Jurkat, Clone E6-1 (cell line): Measurements from ENCODE around the gene SCAMP1.

Source experiments
- DNase-seq: peaks from one replicate; pipeline ENCODE4 v3.0.0-alpha.2; 2011; ENCODE audit warnings: low read depth, low spot score
- H3K4me3 ChIP-seq: 2 replicates; pipeline ENCODE4 v1.5.1; 2011; ENCODE audit warnings: mild to moderate bottlenecking, low read length, control low read depth, moderate library complexity

SCAMP1 gene

DNA sequence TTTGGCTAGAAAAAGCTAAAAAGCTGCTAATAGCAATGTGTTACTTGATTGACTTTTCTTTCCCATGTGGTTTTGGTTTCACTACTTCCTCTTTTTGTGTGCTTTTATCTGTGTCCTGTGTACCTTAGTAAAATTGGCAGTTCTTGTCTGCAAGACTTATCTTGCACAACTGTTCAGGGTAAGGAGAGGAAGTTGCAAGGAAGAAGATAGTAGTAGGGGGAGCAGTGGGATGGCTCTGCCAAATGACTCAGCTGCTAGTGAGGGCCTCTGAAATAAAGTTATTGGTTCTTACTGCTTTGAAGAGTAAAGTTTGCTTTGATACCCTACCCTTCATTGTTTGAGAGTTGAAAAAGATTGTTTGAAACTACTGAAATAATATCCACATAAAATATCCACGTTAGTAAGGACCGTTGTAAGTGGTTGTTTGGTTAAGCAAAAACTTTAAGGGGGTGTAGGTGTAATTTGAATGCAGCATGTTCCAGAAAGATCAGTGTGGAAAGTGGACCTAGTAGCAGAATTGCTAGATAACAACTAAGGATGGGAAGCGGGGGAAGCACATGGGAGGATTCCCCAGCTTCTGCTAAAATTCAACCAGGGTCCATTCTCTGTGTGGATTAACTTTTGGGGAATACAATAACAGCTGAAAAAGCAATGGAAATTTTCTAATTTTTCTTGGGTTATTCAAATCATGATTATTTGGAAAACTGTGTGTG, 123.5 kb downstream of the SCAMP1 start:
- no peak overlapping the region for H3K4me3 ChIP-seq
- peak; percentile 87 for DNase-seq

- H3K4me3 ChIP-seq: no peak overlapping the region
- DNase-seq: no peak
These were observed 125.8 kb downstream of the SCAMP1 start for GRCh38 chr5:78486218-78486617.

DNA sequence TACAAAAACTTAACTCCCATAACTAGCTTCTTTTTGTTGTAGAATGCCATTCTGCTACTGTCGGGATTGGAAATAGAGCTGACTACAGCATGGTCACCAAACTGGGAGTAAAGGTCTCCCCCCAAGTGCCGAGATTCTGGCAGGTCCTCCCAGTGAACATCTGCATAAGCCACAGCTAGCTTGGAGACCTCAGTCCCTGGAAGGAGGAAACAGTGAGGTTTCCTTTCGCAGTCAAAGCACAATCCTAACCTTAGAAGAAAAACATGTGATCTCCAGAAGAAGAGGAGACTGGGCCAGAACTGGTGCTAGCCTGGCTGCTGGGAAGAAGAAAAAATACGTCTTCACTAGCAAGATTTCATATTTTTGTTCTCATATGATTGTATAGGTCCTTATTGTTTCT, 127.4 kb downstream of the SCAMP1 start:
- H3K4me3 ChIP-seq: no peak overlapping the region
- DNase-seq: no peak

GRCh38 chr5:78490709-78491485, 130.5 kb downstream of the SCAMP1 start:
- H3K4me3 ChIP-seq: no peak overlapping the region
- no peak for DNase-seq

GRCh38 chr5:78492224-78492623, 131.8 kb downstream of the SCAMP1 start:
- H3K4me3 ChIP-seq: no peak overlapping the region
- no peak for DNase-seq

DNA sequence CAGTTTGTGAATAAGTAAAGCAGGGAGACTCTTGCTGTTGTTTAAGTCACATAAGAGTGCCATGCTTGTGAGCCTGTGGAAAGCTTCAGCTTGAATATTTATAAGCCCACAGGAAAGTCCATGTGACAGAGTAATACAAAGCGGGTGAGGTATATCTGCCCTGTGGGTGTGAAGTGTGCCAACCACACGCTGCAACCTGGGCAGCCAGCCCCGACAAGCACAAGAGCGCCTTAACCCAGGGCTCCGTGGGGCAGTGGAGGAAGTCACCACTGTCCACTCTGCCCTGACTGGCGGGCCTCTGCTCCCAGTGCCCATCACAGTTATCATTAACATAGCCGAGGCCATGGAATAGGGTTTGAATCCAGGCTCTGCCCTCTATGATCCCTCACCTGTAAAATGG, 132.2 kb downstream of the SCAMP1 start:
- no peak for DNase-seq
- H3K4me3 ChIP-seq: no peak overlapping the region

- no peak for DNase-seq
- no peak overlapping the region for H3K4me3 ChIP-seq
These were observed 135.4 kb downstream of the SCAMP1 start for GRCh38 chr5:78495800-78496199.

DNA sequence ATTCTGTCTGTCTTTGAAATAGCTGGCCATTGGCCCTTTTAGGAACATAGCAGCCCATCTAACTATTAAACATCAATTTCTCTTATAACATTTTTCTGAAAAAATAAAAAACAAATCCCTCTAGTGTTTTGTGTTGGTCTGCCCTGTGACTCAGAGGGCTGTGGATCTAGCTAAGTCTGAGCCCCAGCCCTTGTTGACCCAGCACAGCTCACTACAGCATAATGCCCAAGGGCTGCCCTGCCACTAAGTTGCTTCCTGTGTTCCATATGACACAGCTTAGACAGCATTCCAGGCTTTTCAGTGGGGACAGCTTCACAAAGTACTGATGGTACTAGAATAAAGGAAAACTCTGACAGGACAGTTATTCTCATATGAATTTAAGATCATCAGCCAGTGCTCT, 136.0 kb downstream of the SCAMP1 start:
- H3K4me3 ChIP-seq: no peak overlapping the region
- no peak for DNase-seq

- H3K4me3 ChIP-seq: no peak overlapping the region
- DNase-seq: no peak
These were observed 137.4 kb downstream of the SCAMP1 start for GRCh38 chr5:78497573-78498533.

DNA sequence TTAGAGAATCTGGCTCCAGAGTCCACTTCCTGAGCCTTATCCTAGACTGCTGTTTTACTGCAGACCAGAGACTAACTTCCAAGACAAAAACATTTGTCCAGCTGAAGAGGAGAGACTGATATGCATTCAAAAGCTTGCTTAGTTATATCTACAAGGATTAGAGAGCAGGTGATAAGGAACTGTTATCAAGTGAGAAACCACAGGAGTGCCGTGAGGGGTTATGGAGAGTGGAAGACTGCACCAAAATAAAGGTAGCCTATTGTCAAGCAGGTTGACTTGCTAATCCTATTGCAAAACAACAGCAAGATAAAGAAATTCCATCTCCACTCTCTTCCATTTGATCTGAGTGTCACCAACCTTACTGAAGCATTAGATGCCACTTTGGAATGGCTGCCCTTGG, 139.1 kb downstream of the SCAMP1 start:
- DNase-seq: no peak
- no peak overlapping the region for H3K4me3 ChIP-seq

GRCh38 chr5:78500028-78500427, 139.6 kb downstream of the SCAMP1 start:
- no peak for DNase-seq

DNA sequence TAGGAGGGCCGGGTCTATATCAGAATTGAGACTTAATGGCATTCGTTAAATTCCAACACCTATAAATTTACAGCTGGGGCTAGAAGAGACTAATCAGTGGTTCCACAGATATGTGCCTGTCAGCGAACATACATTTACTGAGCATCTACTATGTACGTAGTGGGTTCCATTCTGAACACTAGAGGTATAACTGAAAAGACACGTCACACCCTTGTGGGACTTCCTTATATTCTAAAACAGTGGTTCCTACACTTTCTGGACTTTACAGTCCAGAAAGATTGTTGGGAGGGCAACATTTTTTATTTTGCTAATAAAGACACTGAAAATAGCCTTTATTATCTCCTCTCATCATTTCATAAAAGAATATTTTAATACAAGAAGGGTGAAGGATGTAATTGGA, 140.5 kb downstream of the SCAMP1 start:
- no peak for DNase-seq
- H3K4me3 ChIP-seq: no peak overlapping the region

More at GRCh38 chr5:78500028-78500427, 139.6 kb downstream of the SCAMP1 start:
- no peak overlapping the region for H3K4me3 ChIP-seq

DNA sequence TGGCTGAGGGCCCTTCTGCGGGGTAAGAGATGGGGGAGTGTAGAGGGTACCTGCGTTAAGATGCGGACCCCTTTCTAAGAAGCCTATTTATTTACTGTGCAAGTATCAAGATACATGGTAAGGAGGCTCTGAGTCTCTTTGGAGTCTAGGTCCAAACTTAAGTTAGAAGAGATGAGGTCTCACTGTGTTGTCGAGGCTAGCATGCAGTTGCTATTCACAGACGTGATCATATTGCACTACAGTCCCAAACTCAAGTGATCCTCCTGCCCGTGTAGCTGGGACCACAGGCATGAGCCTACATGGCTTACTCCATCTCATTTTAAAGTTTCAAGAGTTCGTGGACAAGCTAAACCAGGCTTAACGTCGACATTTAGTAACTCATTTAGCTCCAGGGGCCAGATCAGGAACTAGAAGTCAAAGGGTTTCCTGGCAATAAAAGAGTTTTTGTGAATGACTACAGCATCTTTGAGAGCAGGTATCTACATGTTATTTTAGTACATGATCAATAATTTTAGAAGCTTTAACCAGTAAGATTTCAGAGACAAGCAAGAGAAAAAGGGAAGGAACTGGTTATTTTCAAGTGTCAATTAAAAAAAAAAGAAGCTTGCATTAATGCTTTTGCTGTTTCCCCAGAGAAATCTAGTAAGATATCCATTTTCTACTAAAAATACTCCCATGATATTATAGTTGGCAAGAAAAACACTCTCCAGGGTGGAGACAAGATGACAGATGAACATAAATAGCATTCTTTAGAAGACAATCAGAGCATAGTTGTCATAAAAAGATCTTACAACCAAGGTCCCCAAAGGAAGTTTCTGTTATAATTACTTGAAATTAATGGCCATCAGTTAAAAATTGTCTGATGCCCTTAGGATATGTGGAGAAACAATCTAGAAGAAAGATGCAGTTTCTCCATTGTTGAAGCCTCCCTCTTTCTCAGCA, 141.3 kb downstream of the SCAMP1 start:
- H3K4me3 ChIP-seq: no peak overlapping the region
- DNase-seq: no peak

- H3K4me3 ChIP-seq: no peak overlapping the region
- DNase-seq: no peak
These were observed 143.7 kb downstream of the SCAMP1 start for GRCh38 chr5:78503958-78504653.

GRCh38 chr5:78504704-78505677, 144.6 kb downstream of the SCAMP1 start:
- H3K4me3 ChIP-seq: no peak overlapping the region
- no peak for DNase-seq

- DNase-seq: no peak
- no peak overlapping the region for H3K4me3 ChIP-seq
These were observed 145.4 kb downstream of the SCAMP1 start for GRCh38 chr5:78505860-78506259.
